Transverse colon (tissue), 4 donors: ENCODE results near the gene FREY1. TPM values are rescaled to one million over a fixed set of nuclear protein-coding genes. Genes with fewer than 3 reads are reported as not detected.

ENCODE experiments used
- DNase-seq: peaks from one replicate; pipeline ENCODE4 v3.0.0-alpha.2; 2019
- H3K27ac ChIP-seq, 4 donors: fragments of 200-600 bp; sonication (generic); 2 replicates each; pipeline ENCODE4 v1.5.1; 2016 to 2018; ENCODE audit warnings: inconsistent platforms in 4 of 4
- H3K27me3 ChIP-seq: fragments of 200-600 bp; sonication (generic); 2 replicates; pipeline ENCODE4 v1.5.1; 2017; ENCODE audit warnings: inconsistent platforms
- H3K36me3 ChIP-seq, 4 donors: fragments of 200-600 bp; sonication (generic); 2 replicates each; pipeline ENCODE4 v1.5.1; 2017 to 2019; ENCODE audit warnings: inconsistent platforms in 4 of 4
- H3K4me1 ChIP-seq, 4 donors: fragments of 200-600 bp; sonication (generic); 2 replicates each; pipeline ENCODE4 v1.5.1; 2017 to 2020; ENCODE audit warnings: inconsistent platforms in 4 of 4
- H3K4me3 ChIP-seq, 4 donors: fragments of 200-600 bp; sonication (generic); 1 replicate in 1 of 4; 2 replicates in 3 of 4; pipeline versions ENCODE4 v1.5.1 to v1.6.1; 2017 to 2019; ENCODE audit warnings: inconsistent platforms in 4 of 4
- H3K9me3 ChIP-seq, 2 donors: fragments of 200-600 bp; sonication (generic); 2 replicates each; pipeline ENCODE4 v1.5.1; 2017 to 2019; ENCODE audit warnings: inconsistent platforms in 2 of 2
- CTCF ChIP-seq, 5 experiments: fragments of 200-600 bp in 3 of 5; fragments of 450-650 bp in 2 of 5; sonication (generic) in 3 of 5; IDR thresholded peaks; 1 replicate in 2 of 5; 2 replicates in 3 of 5; pipeline ENCODE4 v1.5.1; 2016 to 2017; ENCODE audit warnings: antibody characterized with exemption in 5 of 5, inconsistent platforms in 3 of 5, mild to moderate bottlenecking in 2 of 5, moderate library complexity in 1 of 5
- EP300 ChIP-seq: sonication (generic); formaldehyde crosslinking; IDR thresholded peaks from one replicate; pipeline ENCODE4 v1.6.1; 2017; ENCODE audit warnings: antibody characterized with exemption, low read depth
- POLR2A ChIP-seq: fragments of 450-650 bp; IDR thresholded peaks from one replicate; pipeline ENCODE4 v1.6.1; 2016; ENCODE audit warnings: antibody characterized with exemption, mild to moderate bottlenecking, moderate library complexity
- POLR2AphosphoS5 ChIP-seq, 3 donors: sonication (generic); formaldehyde crosslinking; IDR thresholded peaks; one replicate each; pipeline ENCODE4 v1.6.1; 2016; ENCODE audit warnings: antibody characterized with exemption in 3 of 3
- WGBS, 2 donors: methylation state at CpG; one replicate each; pipeline ENCODE4 v1.1.5; 2018; ENCODE audit warnings: low coverage in 1 of 2; 5-methylcytosine and 5-hydroxymethylcytosine counted together
- in situ Hi-C, 4 donors: fragments of 200-750 bp; cut with MboI; loops; one replicate each; pipeline versions ENCODE4 v1.15.0 to v1.15.1; 2017; ENCODE audit warnings: low sequenced_read_pairs in 3 of 4, low pct_ligation_motif_present in 1 of 4, low pct_unique_long_range_greater_than_20kb in 1 of 4
- intact Hi-C: fragments of 100-400 bp; cut with DNase I; formaldehyde crosslinking; loops from one replicate; pipeline ENCODE4 v1.15.1; 2023; ENCODE audit warnings: low total_unique reads
- total RNA-seq, 4 donors: library from RNA; depleted of rRNA; stranded (reverse); fragments of >200 nt; gene quantifications; one replicate each; pipeline ENCODE4 v1.1.0, GENCODE V29; 2016

FREY1 gene
- total RNA-seq, 4 donors from 2014 or later, result 0.82 to 2.7 TPM; not detected in 2

GRCh38 chr11:45897556-45897955 lies 9.5 kb downstream of the FREY1 start:
- in situ Hi-C loops (no loop called here), intact Hi-C loops (no loop called here)
- H3K27ac ChIP-seq, result no peak overlapping the region
- no peak for DNase-seq
- H3K9me3 ChIP-seq, result no peaks in the 10 kb centered on the region
- peaks cover 50% of the 10 kb centered on the region for H3K27me3 ChIP-seq
- no peaks in the 10 kb centered on the region for H3K36me3 ChIP-seq
- TF ChIP-seq POLR2AphosphoS5 (IDR thresholded peaks at IDR 0.05) (no peak), CTCF (IDR thresholded peaks at IDR 0.05) (no peak), EP300 (no peak), POLR2A (no peak)
- peaks cover 3 to 18% (median 15%) of the 10 kb centered on the region in 4 donors for H3K4me1 ChIP-seq
- no peak overlapping the region for H3K4me3 ChIP-seq
- WGBS, 2 donors, result 84% methylated on average over 6 of the region's 6 CpGs; no CpG with 5 or more reads in 1 of the 2 donors

- no peaks in the 10 kb centered on the region for H3K36me3 ChIP-seq
- no peak overlapping the region for H3K27ac ChIP-seq
- H3K4me3 ChIP-seq, result no peak overlapping the region
- in situ Hi-C loops, result no loop called here
- H3K9me3 ChIP-seq, result no peaks in the 10 kb centered on the region
- DNase-seq, result no peak
- peaks cover 3 to 18% (median 15%) of the 10 kb centered on the region in 4 donors for H3K4me1 ChIP-seq
- WGBS, 2 donors, result 29 to 100% methylated on average over 1 to 14 of the region's 19 CpGs
- no peak for TF ChIP-seq POLR2A
- no peak for TF ChIP-seq POLR2AphosphoS5 (IDR thresholded peaks at IDR 0.05)
- no peak for TF ChIP-seq EP300
- no peak for TF ChIP-seq CTCF (IDR thresholded peaks at IDR 0.05)
- intact Hi-C loops, result no loop called here
- H3K27me3 ChIP-seq, result peaks cover 50% of the 10 kb centered on the region
Observed at GRCh38 chr11:45896422-45896984, 10.6 kb downstream of the FREY1 start.

- Histone ChIP-seq H3K27ac (no peak overlapping the region), H3K9me3 (no peaks in the 10 kb centered on the region), H3K4me3 (no peak overlapping the region), H3K27me3 (peaks cover 45% of the 10 kb centered on the region), H3K36me3 (no peaks in the 10 kb centered on the region), H3K4me1 (peaks cover 3 to 13% (median 11%) of the 10 kb centered on the region in 4 donors)
- 86 to 90% methylated on average over 2 to 8 of the region's 8 CpGs for WGBS, 2 donors
- in situ Hi-C loops (no loop called here), intact Hi-C loops (no loop called here)
- no peak for DNase-seq
- TF ChIP-seq EP300, result no peak
- no peak for TF ChIP-seq POLR2A
Observed at GRCh38 chr11:45895553-45896259, 11.4 kb downstream of the FREY1 start.

- H3K27me3 ChIP-seq, result peaks cover 38% of the 10 kb centered on the region
- no peak for TF ChIP-seq POLR2A
- TF ChIP-seq EP300, result no peak
- no peak for TF ChIP-seq CTCF (IDR thresholded peaks at IDR 0.05)
- no peak for TF ChIP-seq POLR2AphosphoS5 (IDR thresholded peaks at IDR 0.05)
- H3K4me1 ChIP-seq, result peaks cover 0 to 7% (median 7%) of the 10 kb centered on the region in 4 donors
- no peak overlapping the region for H3K27ac ChIP-seq
- intact Hi-C loops, result no loop called here
- in situ Hi-C loops, result no loop called here
- 85% methylated on average over 6 of the region's 6 CpGs; no CpG with 5 or more reads in 1 of the 2 donors for WGBS, 2 donors
- no peak overlapping the region for H3K4me3 ChIP-seq
- DNase-seq, result no peak
- H3K36me3 ChIP-seq, result no peaks in the 10 kb centered on the region
- H3K9me3 ChIP-seq, result no peaks in the 10 kb centered on the region
Observed at GRCh38 chr11:45894555-45895247, 12.4 kb downstream of the FREY1 start.
